Suprapubic skin (tissue), 2 donors: Measurements from ENCODE around the gene KDM8.

Source experiments
- EP300 ChIP-seq: sonication (generic); formaldehyde crosslinking; IDR thresholded peaks from one replicate; pipeline ENCODE4 v1.6.1; 2017; ENCODE audit warnings: antibody characterized with exemption
- POLR2A ChIP-seq, 2 donors: fragments of 450-650 bp; IDR thresholded peaks; one replicate each; pipeline ENCODE4 v1.6.1; 2017; ENCODE audit warnings: antibody characterized with exemption in 2 of 2, mild to moderate bottlenecking in 2 of 2, moderate library complexity in 2 of 2

DNA sequence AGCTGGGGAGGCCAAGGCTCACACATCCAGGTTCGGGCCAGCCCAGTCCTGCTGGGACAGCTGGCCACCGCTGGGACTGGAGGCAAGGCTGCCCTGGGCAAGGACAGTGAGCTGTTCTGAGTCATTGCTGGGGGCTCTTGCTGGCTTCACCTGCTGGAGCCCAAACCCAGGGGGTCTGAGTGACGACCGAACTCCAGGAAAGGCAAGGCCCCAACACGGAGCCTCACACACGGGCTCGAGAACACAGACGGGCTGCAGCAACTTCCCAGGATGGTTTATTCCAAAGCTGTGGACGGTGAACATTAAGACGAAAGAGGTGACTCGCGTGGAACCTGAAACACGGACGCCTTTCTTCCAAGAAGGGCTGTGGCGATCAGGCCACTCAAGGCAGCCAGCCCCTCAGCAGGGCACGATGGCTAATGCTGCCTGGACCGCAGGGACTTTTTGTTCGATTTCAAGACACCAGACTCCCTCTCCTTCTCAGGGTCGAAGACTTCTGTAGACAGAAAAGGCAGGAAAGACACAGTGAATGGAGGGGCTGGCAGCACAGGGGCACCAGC is 21.5 kb downstream of the KDM8 start:
- TF ChIP-seq POLR2A (IDR thresholded peaks at IDR 0.05), result no peak
- TF ChIP-seq EP300, result no peak
